H1 (cell line): ENCODE measurements around the gene PSMC1. TPM values are rescaled to one million over a fixed set of nuclear protein-coding genes. Genes with fewer than 3 reads are reported as not detected.

Experiments
- polyA plus RNA-seq, 7 experiments: library from polyadenylated mRNA; depleted of rRNA in 3 of 7; stranded (reverse) in 5 of 7; unstranded in 2 of 7; fragments of >200 nt in 5 of 7; fragments of 200-250 nt in 2 of 7; gene quantifications; 1 replicate in 5 of 7; 2 replicates in 1 of 7; 4 replicates in 1 of 7; pipeline versions ENCODE4 v1.2.1 to v1.2.3, GENCODE V29; 2011 to 2013; ENCODE audit warnings: missing spikeins in 2 of 7, mixed read lengths in 2 of 7
- total RNA-seq: library from RNA; stranded (reverse); fragmentation: NEBNext Ultra II Directional; extraction: Animal tissue kit (Norgen Biotek cat#: 25700); gene quantifications from 2 replicates; pipeline ENCODE4 v1.2.1, GENCODE V29; 2021

The PSMC1 gene
- total and polyA plus RNA-seq, 2 of the 8 experiments (the other 6 are each of a cell fraction or from before 2014, with no cell fraction given): 46.2 to 99.6 TPM

Other genes starting within 250 kb of the PSMC1 start
- gene KCNK13, start 194.6 kb upstream of the PSMC1 start, total RNA-seq: 0.48 and 0.69 TPM in 2 replicates
- gene KCNK13, start 194.6 kb upstream of the PSMC1 start, polyA plus RNA-seq (2011; rRNA removed): 0.39 and 0.46 TPM in 2 replicates
- gene NRDE2, start 75.4 kb downstream of the PSMC1 start, total RNA-seq: 10.7 and 12.1 TPM in 2 replicates
- 4.9 and 5.4 TPM in 2 replicates for gene NRDE2, start 75.4 kb downstream of the PSMC1 start, polyA plus RNA-seq (2011; rRNA removed)
- 398 and 422 TPM in 2 replicates for gene CALM1, start 140.5 kb downstream of the PSMC1 start, total RNA-seq
- gene CALM1, start 140.5 kb downstream of the PSMC1 start, polyA plus RNA-seq (2011; rRNA removed): 279 and 285 TPM in 2 replicates